HepG2 (cell line): Measurements from ENCODE around the gene CD300LG. TPM values are rescaled to one million over a fixed set of nuclear protein-coding genes. Genes with fewer than 3 reads are reported as not detected.
"Not testable (repeated sequence)": the region's sequence is repeated elsewhere in the genome, so short reads cannot be mapped to it uniquely, and the experiment has no call there.

Source experiments
- ATAC-seq: fragments of 200-7000 bp; cut with Tn5 transposase; 3 replicates; pipeline ENCODE4 v1.9.1; 2020; ENCODE audit warnings: mild to moderate bottlenecking, moderate library complexity
- BruUV-seq: library from RNA; stranded (reverse); fragments of 400-500 nt; replicated peaks from 2 replicates; lab custom pipeline; 2021; lab: Mats Ljungman, UMichigan
- CTCF ChIA-PET: fragments of 300-600 bp; formaldehyde crosslinking; extraction: SDS; loops from one replicate; lab custom pipeline; 2021; ENCODE audit warnings: low total read pairs, inconsistent platforms, low intra/inter-chr PET ratio; lab: Yijun Ruan, JAX
- POLR2A ChIA-PET: fragments of 350-600 bp; sonication (Branson Sonifier 250); formaldehyde crosslinking; loops from one replicate; lab custom pipeline; 2020; ENCODE audit warnings: antibody characterized with exemption, inconsistent platforms; lab: Yijun Ruan, JAX
- DNase-seq: peaks from one replicate; pipeline ENCODE4 v3.0.0-alpha.2; 2015; ENCODE audit warnings: low spot score
- FAIRE-seq: peaks from 3 replicates; lab custom pipeline; 2011; peaks lifted over from hg19 to GRCh38; lab: Jason Lieb, UNC
- H2AFZ ChIP-seq: one replicate; pipeline ENCODE4 v1.6.1; 2011; ENCODE audit warnings: low read length, inconsistent platforms
- H3K27ac ChIP-seq: fragments of 300-600 bp; 3 replicates; pipeline ENCODE4 v1.8.0; 2011; ENCODE audit warnings: mixed run types, mild to moderate bottlenecking, mixed read lengths, low read length, inconsistent platforms; ENCODE audit not compliant: insufficient read depth; ENCODE audit errors: extremely low read length
- H3K27me3 ChIP-seq, 2 experiments: fragments of 200-600 bp in 1 of 2; 2 replicates in 1 of 2; 3 replicates in 1 of 2; pipeline versions ENCODE4 v1.6.0 to v1.8.0; 2011; ENCODE audit warnings: low read length in 2 of 2, mild to moderate bottlenecking in 2 of 2, moderate library complexity in 2 of 2, inconsistent platforms in 1 of 2; ENCODE audit not compliant: insufficient read depth in 2 of 2, control insufficient read depth in 1 of 2
- H3K36me3 ChIP-seq, 2 experiments: fragments of 200-600 bp in 1 of 2; replicated peaks in 1 of 2; 2 replicates in 1 of 2; 3 replicates in 1 of 2; pipeline versions ENCODE4 v1.5.1 to v1.8.0; 2011; ENCODE audit warnings: low read length in 2 of 2, inconsistent platforms in 1 of 2; ENCODE audit not compliant: insufficient read depth in 2 of 2, control insufficient read depth in 1 of 2
- H3K4me1 ChIP-seq: 2 replicates; pipeline ENCODE4 v1.5.1; 2012; ENCODE audit warnings: low read length, inconsistent platforms; ENCODE audit not compliant: insufficient read depth
- H3K4me2 ChIP-seq: 2 replicates; pipeline ENCODE4 v1.6.0; 2011; ENCODE audit warnings: low read depth, low read length, inconsistent platforms
- H3K4me3 ChIP-seq, 3 experiments: fragments of 200-600 bp in 1 of 3; sonication (generic), shearing (Covaris generic) in 1 of 3; replicated peaks in 1 of 3; 2 replicates each; pipeline ENCODE4 v1.5.1; 2011 to 2016; ENCODE audit warnings: low read length in 3 of 3, inconsistent platforms in 2 of 3, low read depth in 2 of 3, mild to moderate bottlenecking in 2 of 3, control low read depth in 1 of 3, mixed read lengths in 1 of 3; ENCODE audit not compliant: insufficient read depth in 1 of 3
- H3K79me2 ChIP-seq: one replicate; pipeline ENCODE4 v1.6.1; 2011; ENCODE audit warnings: low read length, inconsistent platforms; ENCODE audit not compliant: insufficient read depth
- H3K9ac ChIP-seq: 2 replicates; pipeline ENCODE4 v1.6.0; 2011; ENCODE audit warnings: mild to moderate bottlenecking, low read depth, low read length, inconsistent platforms; ENCODE audit not compliant: insufficient read depth
- H3K9me3 ChIP-seq: 2 replicates; pipeline ENCODE4 v1.5.1; 2012; ENCODE audit warnings: mild to moderate bottlenecking, low read length
- H4K20me1 ChIP-seq: 2 replicates; pipeline ENCODE4 v1.6.0; 2011; ENCODE audit warnings: inconsistent platforms, mild to moderate bottlenecking, low read length, moderate library complexity; ENCODE audit not compliant: insufficient read depth
- ARID5B ChIP-seq: IDR thresholded peaks from 2 replicates; pipeline ENCODE4 v1.4.0; 2020; ENCODE audit warnings: mild to moderate bottlenecking, missing genetic modification reagents
- FOXA1 ChIP-seq, 2 experiments: fragments of 450-650 bp in 1 of 2; sonication (generic) in 1 of 2; formaldehyde crosslinking in 1 of 2; IDR thresholded peaks; 2 replicates each; pipeline versions ENCODE4 v1.4.0 to v1.6.1; 2016 to 2020; ENCODE audit warnings: missing genetic modification reagents in 1 of 2
- FOXA3 ChIP-seq: IDR thresholded peaks from 2 replicates; pipeline ENCODE4 v1.6.1; 2016; ENCODE audit warnings: missing genetic modification reagents, missing compliant biosample characterization
- FOXK1 ChIP-seq: sonication (generic); formaldehyde crosslinking; IDR thresholded peaks from 2 replicates; pipeline ENCODE4 v1.4.0; 2020; ENCODE audit warnings: low read depth, missing genetic modification reagents, borderline replicate concordance
- FOXO1 ChIP-seq: sonication (generic); formaldehyde crosslinking; IDR thresholded peaks from 2 replicates; pipeline ENCODE4 v1.4.0; 2020; ENCODE audit warnings: missing genetic modification reagents
- FOXP1 ChIP-seq, 2 experiments: fragments of 450-650 bp in 1 of 2; IDR thresholded peaks; 2 replicates each; pipeline ENCODE4 v1.6.1; 2017 to 2018; ENCODE audit warnings: antibody characterized with exemption in 1 of 2
- ZNF281 ChIP-seq: sonication (generic); formaldehyde crosslinking; IDR thresholded peaks from 2 replicates; pipeline ENCODE4 v1.4.0; 2020; ENCODE audit warnings: missing genetic modification reagents, borderline replicate concordance
- ZNF556 ChIP-seq: sonication (generic); formaldehyde crosslinking; IDR thresholded peaks from 2 replicates; pipeline ENCODE4 v1.4.0; 2020; ENCODE audit warnings: mild to moderate bottlenecking, missing genetic modification reagents, borderline replicate concordance
- ZNF687 ChIP-seq: sonication (generic); formaldehyde crosslinking; IDR thresholded peaks from 2 replicates; pipeline ENCODE4 v1.5.1; 2020; ENCODE audit warnings: mild to moderate bottlenecking, missing genetic modification reagents, moderate library complexity
- WGBS: methylation state at CpG from one replicate; pipeline ENCODE4 v1.1.6; 2017; ENCODE audit warnings: low lambda C conversion rate; 5-methylcytosine and 5-hydroxymethylcytosine counted together
- in situ Hi-C: cut with HindIII; loops from 2 replicates; pipeline ENCODE4 v1.10.0; 2017; ENCODE audit warnings: low pct_unique_long_range_greater_than_20kb; ENCODE audit not compliant: extremely low pct_ligation_motif_present
- intact Hi-C: fragments of 100-400 bp; cut with micrococcal nuclease; formaldehyde crosslinking; loops from one replicate; pipeline ENCODE4 v1.10.0; 2022; ENCODE audit not compliant: unreplicated experiment
- polyA plus RNA-seq, 8 experiments: library from polyadenylated mRNA; depleted of rRNA in 3 of 8; stranded (reverse) in 7 of 8; unstranded in 1 of 8; fragments of >200 nt; fragmentation: Illumina TruSeq in 4 of 8; extraction: Trizol in 4 of 8; gene quantifications; 2 replicates each; pipeline versions ENCODE4 v1.2.1 to v1.2.3, GENCODE V29; 2011 to 2016; ENCODE audit warnings: low read depth in 4 of 8, missing spikeins in 1 of 8, mixed read lengths in 1 of 8; ENCODE audit not compliant: insufficient read depth in 1 of 8
- total RNA-seq, 5 experiments: library from RNA; depleted of rRNA; stranded (reverse); fragments of >200 nt; fragmentation: Illumina TruSeq; extraction: Trizol; gene quantifications; 2 replicates each; pipeline ENCODE4 v1.2.3, GENCODE V29; 2016; ENCODE audit warnings: low read depth in 1 of 5

The CD300LG gene
- total and polyA plus RNA-seq, 2 of the 13 experiments (the other 11 are each of a cell fraction or from before 2014, with no cell fraction given), result not detected

- H3K27ac ChIP-seq; H3K36me3 ChIP-seq; BruUV-seq; FAIRE-seq; H3K79me2 ChIP-seq; DNase-seq; POLR2A ChIA-PET; CTCF ChIA-PET; H2AFZ ChIP-seq; H3K9me3 ChIP-seq; ATAC-seq; in situ Hi-C loops; H3K9ac ChIP-seq; H3K4me3 ChIP-seq; H4K20me1 ChIP-seq; intact Hi-C loops; H3K27me3 ChIP-seq; TF ChIP-seq FOXA1, FOXP1 (IDR thresholded peaks at IDR 0.05): not testable (repeated sequence)
- Histone ChIP-seq H3K4me2 (peak overlapping the region; percentile 36; the same call in 1 of the 2 replicates), H3K4me1 (peaks cover 43% of the 10 kb centered on the region)
- peak; percentile 74 for TF ChIP-seq FOXA1 (CRISPR knock-in tag; IDR thresholded peaks at IDR 0.05)
- peak; percentile 26; the same call in 1 of the 2 replicates for TF ChIP-seq FOXP1 (CRISPR knock-in tag; IDR thresholded peaks at IDR 0.05)
- peak; percentile 25; the same call in 1 of the 2 replicates for TF ChIP-seq ZNF687
- TF ChIP-seq FOXA3 (CRISPR knock-in tag), result peak; percentile 34; the same call in 1 of the 2 replicates
- 0 out of 2 replicates have a peak, but pooled peaks have one; percentile 45 for TF ChIP-seq ARID5B (CRISPR knock-in tag)
- peak; percentile 87 for TF ChIP-seq ZNF281 (CRISPR knock-in tag)
- 0 out of 2 replicates have a peak, but pooled peaks have one; percentile 14 for TF ChIP-seq FOXO1
- peak; percentile 22; the same call in 1 of the 2 replicates for TF ChIP-seq FOXK1 (CRISPR knock-in tag)
- 0 out of 2 replicates have a peak, but pooled peaks have one; percentile 26 for TF ChIP-seq ZNF556 (CRISPR knock-in tag)
- WGBS, result 31% methylated on average over 6 of the region's 9 CpGs
Observed at GRCh38 chr17:43798024-43798423, 49.0 kb upstream of the CD300LG start.
